ENCODE measurements around the gene KCNQ1.

DNA sequence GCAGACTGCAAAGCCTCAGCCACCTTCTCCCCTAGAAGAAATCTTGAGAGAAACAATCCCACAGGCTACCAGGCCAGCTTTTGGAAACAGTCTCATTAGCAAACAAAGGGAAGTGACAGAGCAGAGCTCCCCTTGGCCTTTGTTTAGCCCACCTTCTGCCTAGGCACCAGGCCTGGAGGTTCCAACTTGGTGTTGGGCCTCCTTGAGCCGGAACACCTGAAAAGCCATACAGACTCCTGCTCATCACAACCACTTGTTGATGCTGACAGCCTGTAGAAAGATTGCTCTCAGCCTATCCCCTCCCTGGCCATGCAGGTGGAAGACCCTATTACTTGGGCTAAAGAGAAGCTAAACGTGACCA, 228.4 kb downstream of the KCNQ1 start:
- TF ChIP-seq EZH2phosphoT487 (IDR thresholded peaks at IDR 0.05; ENCODE audit: insufficient read depth, low read depth) (no peak), EZH2 (IDR thresholded peaks at IDR 0.05; ENCODE audit: insufficient read depth, poor library complexity, severe bottlenecking) (no peak)
